GM23338 (cell line): Measurements from ENCODE around the gene LPO. TPM values are rescaled to one million over a fixed set of nuclear protein-coding genes. Genes with fewer than 3 reads are reported as not detected.

ENCODE experiments used
- ATAC-seq: fragments of 200-7000 bp; cut with Tn5 transposase; 3 replicates; pipeline ENCODE4 v1.9.1; 2020
- DNase-seq: peaks from one replicate; pipeline ENCODE4 v3.0.0-alpha.2; 2015; ENCODE audit warnings: low spot score
- H2AFZ ChIP-seq: fragments of 200-600 bp; sonication (generic); 2 replicates; pipeline ENCODE4 v1.8.0; 2016; ENCODE audit warnings: antibody characterized with exemption, mild to moderate bottlenecking, moderate library complexity
- H3F3A ChIP-seq: fragments of 200-600 bp; sonication (generic); replicated peaks from 2 replicates; pipeline ENCODE4 v1.8.0; 2017; ENCODE audit warnings: antibody characterized with exemption, mixed run types, low read depth
- H3K27ac ChIP-seq: fragments of 200-600 bp; sonication (generic); 2 replicates; pipeline ENCODE4 v1.6.1; 2016; ENCODE audit warnings: low read depth
- H3K27me3 ChIP-seq: fragments of 200-600 bp; sonication (generic); 2 replicates; pipeline ENCODE4 v1.8.0; 2016; ENCODE audit warnings: mild to moderate bottlenecking, mixed run types, moderate library complexity; ENCODE audit not compliant: insufficient read depth
- H3K36me3 ChIP-seq: fragments of 200-600 bp; sonication (generic); 2 replicates; pipeline ENCODE4 v1.8.0; 2016; ENCODE audit warnings: mild to moderate bottlenecking; ENCODE audit not compliant: insufficient read depth
- H3K4me1 ChIP-seq: fragments of 200-600 bp; sonication (generic); 2 replicates; pipeline ENCODE4 v1.8.0; 2016; ENCODE audit warnings: mild to moderate bottlenecking, moderate library complexity; ENCODE audit not compliant: insufficient read depth
- H3K4me2 ChIP-seq: fragments of 200-600 bp; sonication (generic); 2 replicates; pipeline ENCODE4 v1.7.1; 2017; ENCODE audit warnings: mixed run types
- H3K4me3 ChIP-seq: fragments of 200-600 bp; sonication (generic); 2 replicates; pipeline ENCODE4 v1.6.1; 2016; ENCODE audit warnings: mixed run types
- H3K79me2 ChIP-seq: fragments of 200-600 bp; sonication (generic); replicated peaks from 2 replicates; pipeline ENCODE4 v1.8.0; 2017; ENCODE audit warnings: mild to moderate bottlenecking; ENCODE audit not compliant: insufficient read depth
- H3K9me2 ChIP-seq: fragments of 200-600 bp; sonication (generic); 2 replicates; pipeline ENCODE4 v1.8.0; 2017; ENCODE audit not compliant: insufficient read depth
- H4K20me1 ChIP-seq: fragments of 200-600 bp; sonication (generic); replicated peaks from 2 replicates; pipeline ENCODE4 v1.8.0; 2017; ENCODE audit warnings: mild to moderate bottlenecking; ENCODE audit not compliant: insufficient read depth
- H3K27ac Mint-ChIP-seq: 2 replicates; pipeline ENCODE4 v1.8.0; 2020; ENCODE audit warnings: inconsistent platforms, mild to moderate bottlenecking, moderate library complexity, mixed read lengths
- H3K27me3 Mint-ChIP-seq: 3 replicates; pipeline ENCODE4 v1.8.0; 2022; ENCODE audit warnings: low read depth, mild to moderate bottlenecking, moderate library complexity, mixed read lengths, inconsistent platforms; ENCODE audit not compliant: insufficient read depth, poor library complexity
- H3K36me3 Mint-ChIP-seq: 3 replicates; pipeline ENCODE4 v1.8.0; 2021; ENCODE audit warnings: low read depth, mild to moderate bottlenecking, inconsistent platforms, moderate library complexity, mixed read lengths
- H3K4me1 Mint-ChIP-seq: 3 replicates; pipeline ENCODE4 v1.8.0; 2020; ENCODE audit warnings: mild to moderate bottlenecking, inconsistent platforms, mixed read lengths
- H3K4me3 Mint-ChIP-seq: 3 replicates; pipeline ENCODE4 v1.8.0; 2021; ENCODE audit warnings: moderate library complexity, mild to moderate bottlenecking, inconsistent platforms, mixed read lengths
- H3K9me3 Mint-ChIP-seq: 3 replicates; pipeline ENCODE4 v1.8.0; 2020; ENCODE audit warnings: moderate library complexity, mild to moderate bottlenecking, inconsistent platforms, mixed read lengths
- CREB1 ChIP-seq: fragments of 250-450 bp; sonication (Bioruptor Pico); IDR thresholded peaks from 2 replicates; pipeline ENCODE4 v1.5.0; 2020; ENCODE audit warnings: low read depth, mild to moderate bottlenecking, moderate library complexity
- ETS1 ChIP-seq: IDR thresholded peaks from 2 replicates; pipeline ENCODE4 v1.6.1; 2016; ENCODE audit warnings: antibody characterized with exemption
- EZH2phosphoT487 ChIP-seq: fragments of 200-600 bp; sonication (generic); IDR thresholded peaks from one replicate; pipeline ENCODE4 v1.8.1; 2018; ENCODE audit warnings: antibody characterized with exemption; ENCODE audit not compliant: unreplicated experiment
- POLR2AphosphoS5 ChIP-seq: IDR thresholded peaks from 2 replicates; pipeline ENCODE4 v1.6.1; 2016; ENCODE audit warnings: antibody characterized with exemption, low read depth
- ZNF114 ChIP-seq: fragments of 250-450 bp; sonication (Bioruptor Pico); IDR thresholded peaks from 2 replicates; pipeline ENCODE4 v1.5.0; 2020; ENCODE audit warnings: mild to moderate bottlenecking, moderate library complexity
- ZNF462 ChIP-seq: fragments of 250-450 bp; sonication (Bioruptor Pico); IDR thresholded peaks from 2 replicates; pipeline ENCODE4 v1.5.0; 2020; ENCODE audit warnings: mild to moderate bottlenecking, moderate library complexity
- polyA plus RNA-seq: library from polyadenylated mRNA; unstranded; fragments of >200 nt; fragmentation: Nextera tagmentation; extraction: Ambion mirVana; gene quantifications from 2 replicates; pipeline ENCODE4 v1.2.1, GENCODE V29; 2016
- total RNA-seq: library from RNA; depleted of rRNA; stranded (reverse); fragments of >200 nt; shearing (Covaris generic); gene quantifications from 2 replicates; pipeline ENCODE4 v1.2.3, GENCODE V29; 2014

Gene LPO
- total and polyA plus RNA-seq, 2 experiments from 2014 or later = 0.13 to 0.35 TPM

GRCh38 chr17:58191241-58191896 is 47.0 kb upstream of the LPO start (continued):
- TF ChIP-seq ZNF462 (CRISPR knock-in tag) (no peak), EZH2phosphoT487 (no peak)

GRCh38 chr17:58192612-58193011 is 45.8 kb upstream of the LPO start, which contains the start of gene EPX:
Gene EPX, plus strand, starts transcription at chr17:58192726. Its CDS starts 121 bp downstream, at chr17:58192847.
- H3K27ac ChIP-seq = no peak within 1 kb of the TSS
- H3K4me3 ChIP-seq = no peak within 1 kb of the TSS
- no peak within 1 kb of the TSS for H3K4me2 ChIP-seq
- H3K4me1 ChIP-seq = no peaks in the 10 kb centered on the region
- H3K27me3 Mint-ChIP-seq = peaks cover 16% of the 10 kb centered on the region
- no peaks in the 10 kb centered on the region for H3K36me3 Mint-ChIP-seq
- H3K9me2 ChIP-seq = no peaks in the 10 kb centered on the region
- no peak within 1 kb of the TSS for H2AFZ ChIP-seq
- H3K79me2 ChIP-seq = no peaks in the 10 kb centered on the region
- no peaks in the 10 kb centered on the region for H3K4me1 Mint-ChIP-seq
- no peaks in the 10 kb centered on the region for H3F3A ChIP-seq
- ATAC-seq (no peak), DNase-seq (no peak)
- H3K9me3 Mint-ChIP-seq = no peaks in the 10 kb centered on the region
- H4K20me1 ChIP-seq = no peaks in the 10 kb centered on the region
- H3K36me3 ChIP-seq = no peaks in the 10 kb centered on the region
- no peak within 1 kb of the TSS for H3K27ac Mint-ChIP-seq
- no peaks in the 10 kb centered on the region for H3K27me3 ChIP-seq
- H3K4me3 Mint-ChIP-seq = no peak within 1 kb of the TSS
- TF ChIP-seq ZNF462 (CRISPR knock-in tag) (no peak), POLR2AphosphoS5 (no peak), ETS1 (no peak), EZH2phosphoT487 (no peak), ZNF114 (no peak), CREB1 (CRISPR knock-in tag) (no peak)
